WTC11 (cell line): ENCODE measurements around the gene HSD11B1L. TPM values are rescaled to one million over a fixed set of nuclear protein-coding genes. Genes with fewer than 3 reads are reported as not detected.

ENCODE experiments used
- ATAC-seq: fragments of 200-7000 bp; cut with Tn5 transposase; 2 replicates; pipeline ENCODE4 v1.10.0; 2021; ENCODE audit warnings: mild to moderate bottlenecking, moderate library complexity
- CTCF ChIA-PET: fragments of 300-600 bp; sonication (Branson Sonifier 250); formaldehyde crosslinking; loops from one replicate; lab custom pipeline; 2021; ENCODE audit warnings: antibody characterized with exemption; lab: Charles Lee
- POLR2A ChIA-PET: fragments of 350-600 bp; sonication (Branson Sonifier 250); formaldehyde crosslinking; loops from one replicate; lab custom pipeline; 2021; ENCODE audit warnings: antibody characterized with exemption; lab: Charles Lee
- DNase-seq: peaks from one replicate; pipeline ENCODE4 v3.0.0; 2021; ENCODE audit warnings: low spot score
- H3K27ac Mint-ChIP-seq: 2 replicates; pipeline ENCODE4 v1.8.0; 2021; ENCODE audit warnings: mixed read lengths
- H3K27me3 Mint-ChIP-seq: 2 replicates; pipeline ENCODE4 v1.8.0; 2021; ENCODE audit warnings: low read depth, mild to moderate bottlenecking, moderate library complexity, mixed read lengths
- H3K36me3 Mint-ChIP-seq: 2 replicates; pipeline ENCODE4 v1.8.0; 2021; ENCODE audit warnings: mixed read lengths
- H3K4me1 Mint-ChIP-seq: 2 replicates; pipeline ENCODE4 v1.8.0; 2022; ENCODE audit warnings: mixed read lengths
- H3K4me3 Mint-ChIP-seq: 2 replicates; pipeline ENCODE4 v1.8.0; 2021; ENCODE audit warnings: mild to moderate bottlenecking, moderate library complexity, mixed read lengths
- H3K9me3 Mint-ChIP-seq: 2 replicates; pipeline ENCODE4 v1.8.0; 2021; ENCODE audit warnings: mixed read lengths
- ARID4B ChIP-seq: sonication (generic); formaldehyde crosslinking; IDR thresholded peaks from 2 replicates; pipeline ENCODE4 v1.8.0; 2023; ENCODE audit warnings: missing genetic modification reagents, mild to moderate bottlenecking, borderline replicate concordance
- CREB1 ChIP-seq: sonication (generic); formaldehyde crosslinking; IDR thresholded peaks from 2 replicates; pipeline ENCODE4 v1.8.0; 2023; ENCODE audit warnings: mild to moderate bottlenecking, missing genetic modification reagents
- EMX1 ChIP-seq: fragments of 250-450 bp; sonication (Bioruptor Pico); IDR thresholded peaks from 2 replicates; pipeline ENCODE4 v1.8.0; 2021; ENCODE audit warnings: mild to moderate bottlenecking
- JAZF1 ChIP-seq: fragments of 250-450 bp; sonication (Bioruptor Pico); IDR thresholded peaks from 2 replicates; pipeline ENCODE4 v1.9.0; 2021; ENCODE audit warnings: moderate library complexity, mild to moderate bottlenecking, inconsistent platforms
- MLX ChIP-seq: sonication (generic); formaldehyde crosslinking; IDR thresholded peaks from 2 replicates; pipeline ENCODE4 v1.8.1; 2023; ENCODE audit warnings: mild to moderate bottlenecking, missing genetic modification reagents, moderate library complexity
- NFYB ChIP-seq: sonication (generic); formaldehyde crosslinking; conservative IDR thresholded peaks from 2 replicates; pipeline ENCODE4 v1.8.0; 2022; ENCODE audit warnings: low read depth, missing genetic modification reagents
- NR1H2 ChIP-seq: sonication (generic); formaldehyde crosslinking; IDR thresholded peaks from 2 replicates; pipeline ENCODE4 v1.9.0; 2021; ENCODE audit warnings: mild to moderate bottlenecking, moderate library complexity, missing genetic modification reagents
- ZBTB43 ChIP-seq: sonication (generic); formaldehyde crosslinking; IDR thresholded peaks from 2 replicates; pipeline ENCODE4 v1.8.1; 2023; ENCODE audit warnings: mild to moderate bottlenecking, missing genetic modification reagents
- ZNF512 ChIP-seq: sonication (generic); formaldehyde crosslinking; IDR thresholded peaks from 2 replicates; pipeline ENCODE4 v1.8.1; 2022; ENCODE audit warnings: missing genetic modification reagents, borderline replicate concordance
- ZNF532 ChIP-seq: fragments of 250-450 bp; sonication (Bioruptor Pico); IDR thresholded peaks from 2 replicates; pipeline ENCODE4 v1.9.0; 2021; ENCODE audit warnings: mild to moderate bottlenecking, borderline replicate concordance
- total RNA-seq: library from RNA; stranded (reverse); gene quantifications from 3 replicates; pipeline ENCODE4 v1.2.3, GENCODE V29; 2021
- TF ChIP-seq, protein P1 (sequence below): sonication (generic); formaldehyde crosslinking; IDR thresholded peaks from 2 replicates; pipeline ENCODE4 v1.8.1; 2022; ENCODE audit warnings: mild to moderate bottlenecking, moderate library complexity, missing genetic modification reagents
- TF ChIP-seq, protein P2 (sequence below): fragments of 250-450 bp; sonication (Bioruptor Pico); IDR thresholded peaks from 2 replicates; pipeline ENCODE4 v1.9.0; 2021; ENCODE audit warnings: moderate library complexity, mild to moderate bottlenecking, inconsistent platforms, borderline replicate concordance

The HSD11B1L gene
- total RNA-seq, 1 experiment from 2014 or later: 11.8 TPM

- Mint-ChIP-seq H3K4me1 (no peaks in the 10 kb centered on the region), H3K27ac (no peak overlapping the region), H3K27me3 (no peaks in the 10 kb centered on the region), H3K9me3 (peaks cover 5% of the 10 kb centered on the region; the same call in 1 of the 2 replicates), H3K4me3 (no peak overlapping the region), H3K36me3 (peaks cover 55% of the 10 kb centered on the region)
- DNase-seq (no peak), ATAC-seq (no peak)
- TF ChIP-seq ZNF512 (CRISPR knock-in tag): no peak
- no peak for TF ChIP-seq ARID4B
- no peak for TF ChIP-seq ZBTB43 (CRISPR knock-in tag)
- no peak for TF ChIP-seq MLX (CRISPR knock-in tag)
- TF ChIP-seq JAZF1: no peak
- TF ChIP-seq, protein P1, sequence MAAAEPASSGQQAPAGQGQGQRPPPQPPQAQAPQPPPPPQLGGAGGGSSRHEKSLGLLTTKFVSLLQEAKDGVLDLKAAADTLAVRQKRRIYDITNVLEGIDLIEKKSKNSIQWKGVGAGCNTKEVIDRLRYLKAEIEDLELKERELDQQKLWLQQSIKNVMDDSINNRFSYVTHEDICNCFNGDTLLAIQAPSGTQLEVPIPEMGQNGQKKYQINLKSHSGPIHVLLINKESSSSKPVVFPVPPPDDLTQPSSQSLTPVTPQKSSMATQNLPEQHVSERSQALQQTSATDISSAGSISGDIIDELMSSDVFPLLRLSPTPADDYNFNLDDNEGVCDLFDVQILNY: no peak
- no peak for TF ChIP-seq CREB1 (CRISPR knock-in tag)
- TF ChIP-seq NFYB (CRISPR knock-in tag): no peak
- no peak for TF ChIP-seq NR1H2 (CRISPR knock-in tag)
- no peak for TF ChIP-seq EMX1
- TF ChIP-seq ZNF532 (CRISPR knock-in tag): no peak
- TF ChIP-seq, protein P2, sequence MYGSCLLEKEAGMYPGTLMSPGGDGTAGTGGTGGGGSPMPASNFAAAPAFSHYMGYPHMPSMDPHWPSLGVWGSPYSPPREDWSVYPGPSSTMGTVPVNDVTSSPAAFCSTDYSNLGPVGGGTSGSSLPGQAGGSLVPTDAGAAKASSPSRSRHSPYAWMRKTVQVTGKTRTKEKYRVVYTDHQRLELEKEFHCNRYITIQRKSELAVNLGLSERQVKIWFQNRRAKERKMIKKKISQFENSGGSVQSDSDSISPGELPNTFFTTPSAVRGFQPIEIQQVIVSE: no peak
- CTCF ChIA-PET: interaction anchor here (1.9 to 2.1 kb wide), 2 partner anchors 9 to 12 kb away, joined by 7 to 8 read pairs; partner anchors contain the start of gene RPL36
- POLR2A ChIA-PET: no interaction called here
These were observed 18.0 kb downstream of the HSD11B1L start for GRCh38 chr19:5698635-5699422.
